Astrocyte (in vitro differentiated cells and primary cell): ENCODE measurements around the gene FBXO11.

ENCODE experiments used
- CTCF ChIP-seq: IDR thresholded peaks from 2 replicates; pipeline ENCODE4 v1.5.1; 2011; ENCODE audit warnings: low read depth, mild to moderate bottlenecking, inconsistent platforms, low read length, moderate library complexity; ENCODE audit not compliant: insufficient read depth
- EZH2 ChIP-seq: IDR thresholded peaks from 2 replicates; pipeline ENCODE4 v1.6.1; 2012; ENCODE audit warnings: mild to moderate bottlenecking, low read length, inconsistent platforms; ENCODE audit not compliant: insufficient read depth

- no peak for TF ChIP-seq CTCF
- no peak for TF ChIP-seq EZH2
Observed at GRCh38 chr2:47798631-47799030, 107.7 kb downstream of the FBXO11 start.
